Stimulated activated CD8-positive, alpha-beta memory T cell treated with anti-CD3 and anti-CD28 coated beads, Interleukin-4, amount 100 ng/mL, for 48 hours (primary cell): ENCODE measurements around the gene IGSF21.
"Not testable (repeated sequence)": the region's sequence is repeated elsewhere in the genome, so short reads cannot be mapped to it uniquely, and the experiment has no call there.

Experiments
- DNase-seq: peaks from one replicate; pipeline ENCODE4 v3.0.0-alpha.2; 2020

Gene IGSF21

GRCh38 chr1:18413541-18414305, 306.1 kb downstream of the IGSF21 start:
- no peak for DNase-seq

- DNase-seq, result no peak
These were observed 306.7 kb downstream of the IGSF21 start for GRCh38 chr1:18414321-18414720.

- DNase-seq, result no peak
These were observed 307.4 kb downstream of the IGSF21 start for GRCh38 chr1:18414872-18415447.

- no peak for DNase-seq
These were observed 307.9 kb downstream of the IGSF21 start for GRCh38 chr1:18415448-18416027.

GRCh38 chr1:18416126-18416525, 308.5 kb downstream of the IGSF21 start:
- not testable (repeated sequence) for DNase-seq

- no peak for DNase-seq
These were observed 310.0 kb downstream of the IGSF21 start for GRCh38 chr1:18417316-18418269.

- DNase-seq, result no peak
These were observed 311.7 kb downstream of the IGSF21 start for GRCh38 chr1:18419113-18419844.

GRCh38 chr1:18419845-18420184, 312.2 kb downstream of the IGSF21 start:
- no peak for DNase-seq

GRCh38 chr1:18422076-18422777, 314.6 kb downstream of the IGSF21 start:
- DNase-seq, result no peak

GRCh38 chr1:18422954-18423353, 315.4 kb downstream of the IGSF21 start:
- DNase-seq, result no peak

GRCh38 chr1:18426580-18426979, 319.0 kb downstream of the IGSF21 start:
- no peak for DNase-seq
